DMS153 treated with DMSO at 0.1 percent for 48 hours (cell line): Measurements from ENCODE around the gene RPTOR.

Experiments used
- DNase-seq: peaks from one replicate; lab custom pipeline; 2025; ENCODE audit not compliant: unreplicated experiment; lab: John Stamatoyannopoulos, UW

The RPTOR gene

GRCh38 chr17:80588702-80589383 is 44.2 kb downstream of the RPTOR start:
- DNase-seq: no peak

GRCh38 chr17:80591788-80592187 is 47.1 kb downstream of the RPTOR start:
- DNase-seq: no peak

- DNase-seq: no peak
These were observed 47.6 kb downstream of the RPTOR start for GRCh38 chr17:80592243-80592642.

GRCh38 chr17:80593181-80593580 is 48.5 kb downstream of the RPTOR start:
- no peak for DNase-seq

GRCh38 chr17:80594431-80595269 is 50.0 kb downstream of the RPTOR start:
- no peak for DNase-seq

GRCh38 chr17:80596760-80597608 is 52.3 kb downstream of the RPTOR start:
- DNase-seq: no peak

- no peak for DNase-seq
These were observed 54.3 kb downstream of the RPTOR start for GRCh38 chr17:80598813-80599545.

- DNase-seq: no peak
These were observed 55.1 kb downstream of the RPTOR start for GRCh38 chr17:80599546-80600305.

- DNase-seq: no peak
These were observed 56.5 kb downstream of the RPTOR start for GRCh38 chr17:80601146-80601545.

GRCh38 chr17:80603396-80603795 is 58.8 kb downstream of the RPTOR start:
- no peak for DNase-seq

GRCh38 chr17:80604009-80604669 is 59.5 kb downstream of the RPTOR start:
- DNase-seq: no peak

GRCh38 chr17:80604670-80605010 is 60.0 kb downstream of the RPTOR start:
- DNase-seq: no peak

GRCh38 chr17:80605326-80606066 is 60.9 kb downstream of the RPTOR start:
- DNase-seq: no peak

- no peak for DNase-seq
These were observed 63.7 kb downstream of the RPTOR start for GRCh38 chr17:80608326-80608725.

GRCh38 chr17:80609757-80610156 is 65.1 kb downstream of the RPTOR start:
- DNase-seq: no peak

GRCh38 chr17:80611816-80612215 is 67.2 kb downstream of the RPTOR start:
- DNase-seq: no peak

- DNase-seq: no peak
These were observed 68.5 kb downstream of the RPTOR start for GRCh38 chr17:80612997-80613731.

GRCh38 chr17:80613732-80614071 is 69.1 kb downstream of the RPTOR start:
- DNase-seq: no peak
